Measurements from ENCODE around the gene NCCRP1.
"Not testable (repeated sequence)": the region's sequence is repeated elsewhere in the genome, so short reads cannot be mapped to it uniquely, and the experiment has no call there.

Gene NCCRP1

DNA sequence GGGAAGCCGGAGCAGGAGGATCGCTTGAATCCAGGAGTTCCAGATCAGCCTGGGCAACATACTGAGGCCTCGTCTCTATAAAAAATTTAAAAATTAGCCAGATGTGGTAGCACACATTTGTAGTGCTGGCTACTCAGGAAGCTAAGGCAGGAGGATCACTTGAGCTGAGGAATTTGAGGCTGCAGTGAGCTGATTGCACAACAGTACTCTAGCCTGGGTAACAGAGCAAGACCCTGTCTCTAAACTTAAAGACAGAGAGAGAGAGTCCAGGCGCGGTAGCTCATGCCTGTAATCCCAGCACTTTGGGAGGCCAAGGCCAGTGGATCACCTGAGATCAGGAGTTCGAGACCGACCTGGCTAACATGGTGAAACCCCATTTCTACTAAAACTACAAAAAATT lies 43.7 kb downstream of the NCCRP1 start:
- DNase-seq (ENCODE audit: low read depth): no peak

DNA sequence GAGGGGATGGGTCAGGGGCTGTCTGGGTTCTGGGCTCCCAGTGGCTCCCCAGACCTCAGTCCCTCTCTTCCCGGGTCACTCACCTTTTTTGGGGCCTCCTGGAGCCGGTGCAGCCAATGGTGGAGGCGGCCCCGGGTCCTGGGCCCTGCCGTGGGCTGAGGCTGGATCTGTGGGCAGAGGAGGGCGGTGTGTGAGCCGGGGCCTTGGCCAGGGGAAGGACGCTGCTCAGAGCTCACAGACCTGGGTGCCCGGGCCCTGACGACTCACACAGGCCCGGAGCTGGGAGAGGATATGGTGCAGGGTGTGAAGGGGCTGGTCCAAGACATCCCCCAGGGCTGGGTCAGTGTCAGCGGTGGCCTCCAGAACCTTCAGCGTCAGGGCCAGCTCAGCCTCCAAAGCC lies 47.0 kb downstream of the NCCRP1 start:
- H3K4me3 ChIP-seq (ENCODE audit: control insufficient read depth, low read depth, low read length); DNase-seq (ENCODE audit: low read depth): not testable (repeated sequence)

More for the DNA sequence above, 43.7 kb downstream of the NCCRP1 start:
- no peak overlapping the region for H3K4me3 ChIP-seq (ENCODE audit: control insufficient read depth, low read depth, low read length)
- TF ChIP-seq, protein P1, sequence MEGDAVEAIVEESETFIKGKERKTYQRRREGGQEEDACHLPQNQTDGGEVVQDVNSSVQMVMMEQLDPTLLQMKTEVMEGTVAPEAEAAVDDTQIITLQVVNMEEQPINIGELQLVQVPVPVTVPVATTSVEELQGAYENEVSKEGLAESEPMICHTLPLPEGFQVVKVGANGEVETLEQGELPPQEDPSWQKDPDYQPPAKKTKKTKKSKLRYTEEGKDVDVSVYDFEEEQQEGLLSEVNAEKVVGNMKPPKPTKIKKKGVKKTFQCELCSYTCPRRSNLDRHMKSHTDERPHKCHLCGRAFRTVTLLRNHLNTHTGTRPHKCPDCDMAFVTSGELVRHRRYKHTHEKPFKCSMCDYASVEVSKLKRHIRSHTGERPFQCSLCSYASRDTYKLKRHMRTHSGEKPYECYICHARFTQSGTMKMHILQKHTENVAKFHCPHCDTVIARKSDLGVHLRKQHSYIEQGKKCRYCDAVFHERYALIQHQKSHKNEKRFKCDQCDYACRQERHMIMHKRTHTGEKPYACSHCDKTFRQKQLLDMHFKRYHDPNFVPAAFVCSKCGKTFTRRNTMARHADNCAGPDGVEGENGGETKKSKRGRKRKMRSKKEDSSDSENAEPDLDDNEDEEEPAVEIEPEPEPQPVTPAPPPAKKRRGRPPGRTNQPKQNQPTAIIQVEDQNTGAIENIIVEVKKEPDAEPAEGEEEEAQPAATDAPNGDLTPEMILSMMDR (IDR thresholded peaks at IDR 0.05; ENCODE audit: control insufficient read depth, insufficient read depth, low read depth, low read length, missing control alignments): no peak

DNA sequence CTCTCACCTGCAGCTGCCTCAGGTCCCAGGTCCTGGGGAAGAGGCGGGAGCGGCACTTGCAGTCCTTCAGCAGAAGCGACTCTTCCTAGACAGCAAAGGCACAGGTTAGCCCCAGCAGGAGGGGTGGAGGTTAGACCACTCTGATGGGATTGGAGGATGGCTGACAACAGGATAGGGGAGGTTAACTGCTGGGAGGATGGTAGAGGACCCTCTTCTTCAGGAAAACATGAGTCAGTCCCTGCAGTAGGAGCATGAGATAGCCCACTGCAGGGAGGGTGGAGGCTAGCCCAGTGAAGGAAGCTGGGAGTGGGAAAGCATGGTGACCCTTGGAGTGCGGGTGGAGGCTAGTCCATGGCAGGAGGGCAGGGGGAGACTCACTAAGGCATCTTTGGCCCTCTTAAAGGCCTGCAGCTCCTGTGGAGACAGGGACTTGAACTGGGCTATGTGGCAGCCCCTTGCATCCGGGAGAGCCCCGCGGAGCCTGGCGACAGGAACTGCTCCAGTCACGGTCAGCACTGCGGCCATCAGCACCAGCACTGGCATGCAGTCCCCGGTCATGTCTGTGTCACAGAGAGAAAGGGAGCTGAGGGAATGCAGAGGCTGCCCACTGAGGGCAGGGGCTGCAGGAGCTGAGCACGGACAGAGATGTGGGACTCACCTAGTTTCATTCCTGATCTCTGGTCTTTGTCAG lies 47.8 kb downstream of the NCCRP1 start, which contains the start of gene IFNL3:
TSS of gene IFNL3 (minus strand) at position 597 of the 691 bp plus-strand sequence. CDS start at position 558, 39 bp downstream.
- not testable (repeated sequence) for DNase-seq (ENCODE audit: low read depth); H3K4me3 ChIP-seq (ENCODE audit: control insufficient read depth, low read depth, low read length)

DNA sequence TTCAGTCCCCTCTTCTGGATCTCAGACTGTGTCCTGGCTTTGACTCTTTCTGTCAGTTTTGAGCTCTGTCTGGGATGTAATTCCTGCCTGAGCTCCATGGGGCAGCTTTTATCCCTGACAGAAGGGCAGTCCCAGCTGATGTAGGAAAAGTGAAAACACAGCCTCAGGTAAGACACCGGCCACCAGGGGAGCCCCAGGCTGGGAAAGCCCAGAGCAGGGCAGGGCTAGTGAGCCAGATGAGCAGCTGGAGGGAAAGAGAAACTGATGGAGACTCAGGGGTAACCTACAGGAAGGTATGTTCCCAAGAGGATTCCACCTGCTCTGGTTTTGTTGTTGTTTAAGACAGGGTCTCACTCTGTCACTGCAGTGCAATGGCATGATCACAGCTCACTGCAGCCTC lies 48.4 kb downstream of the NCCRP1 start:
- H3K4me3 ChIP-seq (ENCODE audit: control insufficient read depth, low read depth, low read length); DNase-seq (ENCODE audit: low read depth): not testable (repeated sequence)

DNA sequence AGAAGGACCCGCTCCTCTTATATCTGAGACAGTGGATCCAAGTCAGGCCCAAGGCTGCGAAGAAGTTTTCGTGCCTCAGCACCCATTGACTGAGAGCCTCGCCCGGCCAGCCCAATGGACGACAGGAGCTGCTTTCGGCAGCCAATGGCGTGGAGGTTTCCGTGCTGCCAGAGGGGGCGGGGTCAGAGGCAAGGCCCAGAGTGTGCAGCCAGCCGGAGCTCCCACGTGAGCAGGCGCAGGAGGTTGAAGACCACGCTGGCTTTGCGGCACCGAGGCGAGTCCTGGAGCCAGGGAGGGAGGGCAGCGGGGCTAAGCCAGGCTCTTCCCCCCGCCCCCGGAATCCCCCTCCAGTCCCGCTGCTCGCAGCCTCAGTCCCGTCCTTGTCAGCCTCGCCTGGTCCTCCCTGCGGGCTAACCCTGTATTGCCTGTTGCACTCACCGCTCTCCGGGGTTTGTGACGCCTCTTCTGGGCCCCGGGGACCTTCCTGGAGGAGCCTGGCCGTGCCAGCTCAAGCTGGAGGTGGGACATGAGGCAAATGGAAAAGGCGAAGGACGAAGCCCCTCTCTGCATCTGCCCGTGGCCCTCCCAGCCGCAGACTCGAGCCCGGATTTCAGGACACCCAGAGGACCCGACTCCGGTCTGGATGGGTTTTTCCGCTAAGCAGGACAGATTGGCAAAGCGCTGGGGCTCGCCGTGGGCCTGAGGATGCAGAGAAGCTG lies 50.3 kb downstream of the NCCRP1 start:
- TF ChIP-seq, protein P1 (IDR thresholded peaks at IDR 0.05; ENCODE audit: control insufficient read depth, insufficient read depth, low read depth, low read length, missing control alignments): no peak

DNA sequence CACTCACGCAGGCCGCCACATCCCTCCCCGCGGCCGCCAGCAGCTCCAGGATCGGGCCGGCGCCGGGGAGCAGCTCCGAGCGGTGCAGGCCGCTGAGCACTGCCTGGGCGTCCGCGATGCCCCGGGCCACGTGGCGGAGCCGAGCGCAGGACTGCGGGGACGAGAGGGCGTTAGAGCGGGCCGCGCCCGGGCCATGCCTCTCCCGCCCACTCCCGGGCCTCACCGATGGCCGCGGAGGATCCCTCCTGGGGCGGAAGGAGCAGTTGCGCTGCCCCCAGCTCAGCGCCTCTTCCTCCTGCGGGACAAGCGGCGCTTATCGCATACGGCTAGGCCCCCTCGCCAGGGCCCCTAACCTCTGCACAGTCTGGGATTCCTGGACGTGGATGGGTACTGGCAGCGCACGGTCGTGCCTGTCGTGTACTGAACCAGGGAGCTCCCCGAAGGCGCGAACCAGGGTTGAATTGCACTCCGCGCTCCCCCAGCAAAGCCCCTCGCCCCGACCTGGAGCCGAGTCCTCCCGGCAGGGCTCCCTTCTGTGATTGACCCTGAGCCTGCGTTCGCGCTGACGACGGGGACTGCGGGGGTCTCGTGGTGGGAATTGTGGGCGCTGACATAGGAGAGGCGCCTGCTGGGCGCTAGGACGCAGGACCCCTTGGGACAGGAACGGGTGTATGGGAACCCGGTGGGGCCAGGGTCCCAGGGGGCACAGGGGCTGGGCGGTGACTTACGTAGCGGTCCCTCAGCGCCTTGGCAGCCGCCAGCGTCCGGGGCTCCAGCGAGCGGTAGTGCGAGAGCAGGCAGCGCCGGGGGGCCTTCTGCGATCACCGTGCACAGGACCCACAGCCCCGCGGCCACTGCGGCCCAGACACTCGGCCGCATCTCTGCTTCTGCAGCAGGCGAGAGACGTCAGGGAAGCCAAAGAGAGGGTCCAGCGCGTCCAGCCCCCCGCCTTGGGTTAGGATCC lies 51.2 kb downstream of the NCCRP1 start:
- TF ChIP-seq, protein P1 (IDR thresholded peaks at IDR 0.05; ENCODE audit: control insufficient read depth, insufficient read depth, low read depth, low read length, missing control alignments): no peak
- no peak for DNase-seq (ENCODE audit: low read depth)
- no peak overlapping the region for H3K4me3 ChIP-seq (ENCODE audit: control insufficient read depth, low read depth, low read length)

More for the DNA sequence above, 50.3 kb downstream of the NCCRP1 start:
- no peak overlapping the region for H3K4me3 ChIP-seq (ENCODE audit: control insufficient read depth, low read depth, low read length)
- no peak for DNase-seq (ENCODE audit: low read depth)

DNA sequence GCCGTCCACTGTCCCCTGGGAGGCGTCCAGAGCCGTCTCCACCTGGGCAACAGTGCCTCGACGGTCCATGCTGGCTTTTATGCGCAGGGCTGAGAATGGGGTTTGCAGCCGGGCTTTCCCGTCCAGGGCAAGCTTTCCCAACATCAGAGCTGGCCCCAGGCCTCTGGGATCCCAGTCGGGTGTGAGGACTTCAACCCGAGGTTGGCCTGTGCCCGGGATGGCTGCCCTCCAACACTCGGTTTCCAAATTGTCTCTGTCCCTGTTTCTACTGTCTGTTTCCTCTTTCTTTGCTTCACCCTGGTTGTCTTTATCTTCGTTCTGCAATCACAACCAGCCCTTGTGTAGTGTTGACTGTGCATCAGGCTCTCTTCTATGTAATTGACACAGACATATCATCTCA lies 52.0 kb downstream of the NCCRP1 start, which contains the start of gene IFNL4:
TSS of gene IFNL4 (minus strand) at position 51 of the 400 bp plus-strand sequence.
- H3K4me3 ChIP-seq (ENCODE audit: control insufficient read depth, low read depth, low read length): no peak within 1 kb of the TSS
- no peak for DNase-seq (ENCODE audit: low read depth)
- TF ChIP-seq, protein P1 (IDR thresholded peaks at IDR 0.05; ENCODE audit: control insufficient read depth, insufficient read depth, low read depth, low read length, missing control alignments): no peak

Data from AG09309 (cell line).